ENCODE measurements around the gene NYAP1.

Gene NYAP1

DNA sequence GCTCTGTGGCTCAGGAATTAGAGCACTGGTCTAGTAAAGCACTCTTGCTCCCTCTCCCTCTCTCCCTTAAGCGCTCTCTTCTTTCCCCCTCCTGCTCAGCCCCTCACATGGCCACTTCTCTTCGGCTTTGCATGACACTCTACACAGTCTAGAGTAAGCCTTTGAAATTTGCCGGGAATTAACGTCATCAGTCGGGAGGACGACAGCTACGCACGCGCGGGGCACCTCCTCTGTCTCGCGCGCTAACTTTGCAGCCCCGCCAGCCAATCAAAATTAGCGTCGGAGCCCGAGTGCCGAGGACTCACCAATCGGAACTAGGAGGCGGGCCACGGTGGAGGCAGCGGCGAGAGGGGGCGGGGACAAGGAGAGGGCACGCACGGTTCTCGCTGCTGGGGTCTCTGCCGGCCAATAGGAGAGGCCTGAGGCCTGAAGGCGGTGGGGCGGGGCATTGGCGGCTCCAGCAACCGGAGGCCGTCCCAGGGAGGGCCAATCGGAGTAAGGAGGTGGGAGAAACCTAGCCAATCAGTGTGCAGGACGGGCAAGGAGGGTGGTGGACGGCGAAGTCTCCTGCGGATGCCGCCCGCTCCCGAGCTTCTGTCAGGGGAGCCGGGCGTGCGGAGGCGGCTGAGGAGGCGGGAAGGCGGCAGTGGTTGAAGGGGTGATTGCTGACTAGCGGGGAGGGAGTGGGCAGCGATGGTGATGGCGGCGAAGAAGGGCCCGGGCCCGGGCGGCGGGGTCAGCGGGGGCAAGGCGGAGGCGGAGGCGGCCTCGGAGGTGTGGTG, 55.1 kb downstream of the NYAP1 start, which contains the start of gene AGFG2 (continued):
- TF ChIP-seq ZNF549 (tag by site-specific recombination; IDR thresholded peaks at IDR 0.05) = no peak
- TF ChIP-seq PRDM1 (tag by site-specific recombination; IDR thresholded peaks at IDR 0.05) = no peak
- peak; percentile 75 for TF ChIP-seq ZNF2 (tag by site-specific recombination; IDR thresholded peaks at IDR 0.05)
- peak; percentile 25; the same call in 1 of the 2 replicates for TF ChIP-seq ZNF10 (tag by site-specific recombination; IDR thresholded peaks at IDR 0.05)
- peak; percentile 99 for TF ChIP-seq ZNF398 (tag by site-specific recombination; IDR thresholded peaks at IDR 0.05)
- TF ChIP-seq ZNF660 (tag by site-specific recombination; IDR thresholded peaks at IDR 0.05) = no peak; the same call in 1 of the 2 replicates
- no peak for TF ChIP-seq ZNF37A (tag by site-specific recombination; IDR thresholded peaks at IDR 0.05)
- no peak for TF ChIP-seq ZNF148 (tag by site-specific recombination; IDR thresholded peaks at IDR 0.05; ENCODE audit: borderline replicate concordance)
- TF ChIP-seq, protein P1, sequence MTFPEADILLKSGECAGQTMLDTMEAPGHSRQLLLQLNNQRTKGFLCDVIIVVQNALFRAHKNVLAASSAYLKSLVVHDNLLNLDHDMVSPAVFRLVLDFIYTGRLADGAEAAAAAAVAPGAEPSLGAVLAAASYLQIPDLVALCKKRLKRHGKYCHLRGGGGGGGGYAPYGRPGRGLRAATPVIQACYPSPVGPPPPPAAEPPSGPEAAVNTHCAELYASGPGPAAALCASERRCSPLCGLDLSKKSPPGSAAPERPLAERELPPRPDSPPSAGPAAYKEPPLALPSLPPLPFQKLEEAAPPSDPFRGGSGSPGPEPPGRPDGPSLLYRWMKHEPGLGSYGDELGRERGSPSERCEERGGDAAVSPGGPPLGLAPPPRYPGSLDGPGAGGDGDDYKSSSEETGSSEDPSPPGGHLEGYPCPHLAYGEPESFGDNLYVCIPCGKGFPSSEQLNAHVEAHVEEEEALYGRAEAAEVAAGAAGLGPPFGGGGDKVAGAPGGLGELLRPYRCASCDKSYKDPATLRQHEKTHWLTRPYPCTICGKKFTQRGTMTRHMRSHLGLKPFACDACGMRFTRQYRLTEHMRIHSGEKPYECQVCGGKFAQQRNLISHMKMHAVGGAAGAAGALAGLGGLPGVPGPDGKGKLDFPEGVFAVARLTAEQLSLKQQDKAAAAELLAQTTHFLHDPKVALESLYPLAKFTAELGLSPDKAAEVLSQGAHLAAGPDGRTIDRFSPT (tag by site-specific recombination; IDR thresholded peaks at IDR 0.05) = peak; percentile 93
- no peak for TF ChIP-seq ZNF473 (tag by site-specific recombination; IDR thresholded peaks at IDR 0.05)
- no peak for TF ChIP-seq ZNF707 (tag by site-specific recombination; IDR thresholded peaks at IDR 0.05)
- no peak for TF ChIP-seq ZNF223 (tag by site-specific recombination; IDR thresholded peaks at IDR 0.05)
- peak; percentile 75 for TF ChIP-seq ZEB2 (tag by site-specific recombination; IDR thresholded peaks at IDR 0.05)
- TF ChIP-seq ZNF121 (tag by site-specific recombination; IDR thresholded peaks at IDR 0.05) = no peak
- TF ChIP-seq ZFP69B (tag by site-specific recombination; IDR thresholded peaks at IDR 0.05) = peak; percentile 67
- TF ChIP-seq ZNF645 (tag by site-specific recombination; IDR thresholded peaks at IDR 0.05) = no peak
- TF ChIP-seq KLF8 (tag by site-specific recombination; IDR thresholded peaks at IDR 0.05) = peak; percentile 94
- TF ChIP-seq IKZF3 (tag by site-specific recombination; IDR thresholded peaks at IDR 0.05) = no peak; the same call in 1 of the 2 replicates
- TF ChIP-seq ZNF221 (tag by site-specific recombination; IDR thresholded peaks at IDR 0.05; ENCODE audit: borderline replicate concordance) = no peak
- TF ChIP-seq ZNF548 (tag by site-specific recombination; IDR thresholded peaks at IDR 0.05) = no peak
- no peak for TF ChIP-seq ZSCAN18 (tag by site-specific recombination; IDR thresholded peaks at IDR 0.05)
- TF ChIP-seq ZXDB (tag by site-specific recombination; IDR thresholded peaks at IDR 0.05) = peak; percentile 55
- TF ChIP-seq ZNF777 (tag by site-specific recombination; IDR thresholded peaks at IDR 0.05; ENCODE audit: borderline replicate concordance) = no peak; the same call in 1 of the 2 replicates
- no peak for TF ChIP-seq ZNF449 (tag by site-specific recombination; IDR thresholded peaks at IDR 0.05)
- TF ChIP-seq, protein P2, sequence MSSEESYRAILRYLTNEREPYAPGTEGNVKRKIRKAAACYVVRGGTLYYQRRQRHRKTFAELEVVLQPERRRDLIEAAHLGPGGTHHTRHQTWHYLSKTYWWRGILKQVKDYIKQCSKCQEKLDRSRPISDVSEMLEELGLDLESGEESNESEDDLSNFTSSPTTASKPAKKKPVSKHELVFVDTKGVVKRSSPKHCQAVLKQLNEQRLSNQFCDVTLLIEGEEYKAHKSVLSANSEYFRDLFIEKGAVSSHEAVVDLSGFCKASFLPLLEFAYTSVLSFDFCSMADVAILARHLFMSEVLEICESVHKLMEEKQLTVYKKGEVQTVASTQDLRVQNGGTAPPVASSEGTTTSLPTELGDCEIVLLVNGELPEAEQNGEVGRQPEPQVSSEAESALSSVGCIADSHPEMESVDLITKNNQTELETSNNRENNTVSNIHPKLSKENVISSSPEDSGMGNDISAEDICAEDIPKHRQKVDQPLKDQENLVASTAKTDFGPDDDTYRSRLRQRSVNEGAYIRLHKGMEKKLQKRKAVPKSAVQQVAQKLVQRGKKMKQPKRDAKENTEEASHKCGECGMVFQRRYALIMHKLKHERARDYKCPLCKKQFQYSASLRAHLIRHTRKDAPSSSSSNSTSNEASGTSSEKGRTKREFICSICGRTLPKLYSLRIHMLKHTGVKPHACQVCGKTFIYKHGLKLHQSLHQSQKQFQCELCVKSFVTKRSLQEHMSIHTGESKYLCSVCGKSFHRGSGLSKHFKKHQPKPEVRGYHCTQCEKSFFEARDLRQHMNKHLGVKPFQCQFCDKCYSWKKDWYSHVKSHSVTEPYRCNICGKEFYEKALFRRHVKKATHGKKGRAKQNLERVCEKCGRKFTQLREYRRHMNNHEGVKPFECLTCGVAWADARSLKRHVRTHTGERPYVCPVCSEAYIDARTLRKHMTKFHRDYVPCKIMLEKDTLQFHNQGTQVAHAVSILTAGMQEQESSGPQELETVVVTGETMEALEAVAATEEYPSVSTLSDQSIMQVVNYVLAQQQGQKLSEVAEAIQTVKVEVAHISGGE (tag by site-specific recombination; conservative IDR thresholded peaks at IDR 0.05; ENCODE audit: low read depth) = no peak
